Stimulated activated effector memory CD8-positive, alpha-beta T cell treated with anti-CD3 and anti-CD28 coated beads, Interleukin-12 subunit alpha, Interleukin-12 subunit beta, amount 100 ng/mL, for 72 hours (primary cell): ENCODE data around the gene NRBF2.

Source experiments
- ATAC-seq: fragments of 150-1000 bp; cut with Tn5 transposase; 2 replicates; pipeline ENCODE4 v1.10.0; 2021
- DNase-seq, 2 donors: peaks; one replicate each; pipeline ENCODE4 v3.0.0; 2021 to 2022; ENCODE audit warnings: low spot score in 2 of 2
- H3K27ac Mint-ChIP-seq: one replicate; pipeline ENCODE4 v1.8.0; 2022; ENCODE audit warnings: mild to moderate bottlenecking, mixed read lengths
- H3K36me3 Mint-ChIP-seq: one replicate; pipeline ENCODE4 v1.8.0; 2022; ENCODE audit warnings: mild to moderate bottlenecking, mixed read lengths
- H3K4me1 Mint-ChIP-seq: one replicate; pipeline ENCODE4 v1.8.0; 2022; ENCODE audit warnings: mixed read lengths
- H3K4me3 Mint-ChIP-seq: one replicate; pipeline ENCODE4 v1.8.0; 2022; ENCODE audit warnings: mild to moderate bottlenecking, mixed read lengths
- H3K9me3 Mint-ChIP-seq: one replicate; pipeline ENCODE4 v1.8.0; 2022; ENCODE audit warnings: mixed read lengths

Gene NRBF2

GRCh38 chr10:63168821-63169462, 35.8 kb downstream of the NRBF2 start:
- Mint-ChIP-seq H3K4me3 (no peak overlapping the region), H3K9me3 (no peaks in the 10 kb centered on the region), H3K36me3 (peaks cover 81% of the 10 kb centered on the region), H3K27ac (no peak overlapping the region), H3K4me1 (peaks cover 46% of the 10 kb centered on the region)
- DNase-seq (no peak), ATAC-seq (no peak)

DNA sequence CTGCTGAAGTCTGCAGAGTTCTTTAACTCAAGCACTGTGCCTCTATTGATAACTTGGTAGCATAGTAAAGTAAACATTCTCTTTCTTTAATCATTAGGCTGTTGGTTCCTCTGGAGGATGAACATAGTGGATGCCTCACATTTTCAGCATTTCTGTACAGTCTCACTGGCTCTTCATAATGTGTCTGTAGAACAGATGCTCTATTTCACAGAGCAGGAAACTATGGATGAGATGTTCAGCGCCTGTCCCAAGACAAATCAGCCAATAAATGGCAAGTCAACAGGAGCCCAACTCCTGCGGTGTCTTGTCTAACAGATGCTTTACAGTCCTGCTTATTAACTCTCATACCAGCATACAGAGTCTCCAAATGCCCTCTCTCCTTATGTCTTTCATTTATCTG, 36.5 kb downstream of the NRBF2 start:
- H3K27ac Mint-ChIP-seq: peak overlapping the region; percentile 11
- ATAC-seq (no peak), DNase-seq (no peak)
- H3K4me1 Mint-ChIP-seq: peaks cover 53% of the 10 kb centered on the region
- no peak overlapping the region for H3K4me3 Mint-ChIP-seq
- peaks cover 81% of the 10 kb centered on the region for H3K36me3 Mint-ChIP-seq
- no peaks in the 10 kb centered on the region for H3K9me3 Mint-ChIP-seq

- peak overlapping the region; percentile 45 for H3K27ac Mint-ChIP-seq
- peak overlapping the region; percentile 34 for H3K4me3 Mint-ChIP-seq
- ATAC-seq (no peak), DNase-seq (no peak)
- H3K36me3 Mint-ChIP-seq: peaks cover 93% of the 10 kb centered on the region
- no peaks in the 10 kb centered on the region for H3K9me3 Mint-ChIP-seq
- H3K4me1 Mint-ChIP-seq: peaks cover 53% of the 10 kb centered on the region
These were observed 38.2 kb downstream of the NRBF2 start for GRCh38 chr10:63171255-63171855.

- no peak overlapping the region for H3K4me3 Mint-ChIP-seq
- ATAC-seq: no peak
- no peak for DNase-seq
- no peaks in the 10 kb centered on the region for H3K9me3 Mint-ChIP-seq
- H3K36me3 Mint-ChIP-seq: peaks cover 96% of the 10 kb centered on the region
- H3K27ac Mint-ChIP-seq: peak overlapping the region; percentile 45
- peaks cover 53% of the 10 kb centered on the region for H3K4me1 Mint-ChIP-seq
These were observed 38.8 kb downstream of the NRBF2 start for GRCh38 chr10:63171926-63172325.

DNA sequence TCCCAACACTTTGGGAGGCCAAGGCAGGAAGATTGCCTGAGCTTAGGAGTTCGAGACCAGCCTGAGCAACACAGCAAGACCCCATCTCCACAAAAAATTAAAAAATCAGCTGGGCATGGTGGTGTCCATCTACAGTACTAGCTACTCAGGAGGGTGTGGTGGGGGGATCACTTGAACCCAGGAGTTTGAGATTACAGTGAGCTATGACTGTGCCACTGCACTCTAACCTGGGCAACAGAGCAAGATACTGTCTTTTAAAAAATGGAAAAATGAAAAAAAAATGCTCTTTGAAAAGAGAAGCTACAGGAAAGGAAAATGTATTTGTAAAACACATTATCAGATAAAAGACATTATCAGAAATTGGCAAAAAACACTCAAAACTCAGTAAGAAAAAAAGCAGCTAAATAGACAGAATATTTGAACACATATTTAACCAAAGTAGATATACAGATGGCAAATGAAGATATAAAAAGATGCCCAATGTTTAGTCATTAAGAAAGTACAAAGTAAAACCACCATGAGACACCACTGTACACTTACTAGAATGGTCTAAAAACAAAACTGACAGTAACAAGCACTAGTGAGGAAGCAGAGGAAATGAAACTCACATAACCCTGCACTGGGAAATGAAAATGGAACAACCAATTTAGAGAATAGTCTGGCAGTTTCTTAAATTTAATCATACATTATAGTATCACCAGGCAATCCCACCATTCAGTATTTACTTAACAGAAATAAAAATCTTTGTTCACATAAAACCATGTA, 40.5 kb downstream of the NRBF2 start:
- Mint-ChIP-seq H3K4me1 (peaks cover 59% of the 10 kb centered on the region), H3K36me3 (peaks cover 94% of the 10 kb centered on the region), H3K4me3 (peak overlapping the region; percentile 16), H3K9me3 (no peaks in the 10 kb centered on the region), H3K27ac (peak overlapping the region; percentile 59)
- peak; percentile 99 for ATAC-seq
- no peak for DNase-seq

DNA sequence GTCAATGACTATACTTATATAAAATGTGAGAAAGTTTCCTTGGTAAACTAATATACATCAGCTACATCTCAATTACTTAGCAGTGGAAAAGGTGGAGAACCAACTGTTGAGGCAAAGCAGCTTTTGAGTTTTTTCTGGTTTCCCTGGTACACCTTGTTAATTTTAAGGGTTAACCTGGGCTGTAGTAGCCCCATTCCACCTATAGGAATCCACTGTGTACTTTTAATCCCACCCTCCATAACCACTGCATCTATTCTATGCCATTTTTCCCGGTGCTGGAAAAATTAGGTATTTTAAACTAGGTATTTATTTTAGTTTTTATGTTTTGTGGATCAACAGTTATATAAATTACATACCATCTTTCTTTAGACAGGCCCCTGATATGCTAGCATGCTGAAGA, 42.4 kb downstream of the NRBF2 start:
- no peak for DNase-seq
- no peak for ATAC-seq
- Mint-ChIP-seq H3K9me3 (no peaks in the 10 kb centered on the region), H3K4me3 (no peak overlapping the region), H3K36me3 (peaks cover 94% of the 10 kb centered on the region), H3K4me1 (peaks cover 45% of the 10 kb centered on the region), H3K27ac (no peak overlapping the region)

DNA sequence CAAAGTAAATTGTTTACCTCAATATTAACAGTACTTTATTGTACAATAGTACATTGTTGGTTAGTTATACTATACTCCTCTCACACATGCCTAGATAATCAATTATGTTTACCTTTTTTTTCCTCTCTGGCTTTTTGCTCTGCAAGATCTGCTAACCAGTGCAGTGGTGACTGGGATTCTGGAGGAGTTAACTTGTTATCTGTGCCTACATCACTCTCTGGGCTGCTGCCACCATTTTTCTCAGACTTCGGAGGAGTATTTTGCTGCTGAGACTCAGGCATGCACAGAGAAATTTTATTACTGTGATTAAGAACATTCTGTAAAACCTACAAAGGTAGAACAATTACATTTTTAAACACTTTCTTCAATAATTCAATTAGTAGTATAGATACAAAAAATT, 59.7 kb downstream of the NRBF2 start:
- Mint-ChIP-seq H3K4me3 (no peak overlapping the region), H3K9me3 (no peaks in the 10 kb centered on the region), H3K27ac (no peak overlapping the region), H3K36me3 (peaks cover 100% of the 10 kb centered on the region), H3K4me1 (no peaks in the 10 kb centered on the region)
- ATAC-seq (no peak), DNase-seq (no peak)

DNA sequence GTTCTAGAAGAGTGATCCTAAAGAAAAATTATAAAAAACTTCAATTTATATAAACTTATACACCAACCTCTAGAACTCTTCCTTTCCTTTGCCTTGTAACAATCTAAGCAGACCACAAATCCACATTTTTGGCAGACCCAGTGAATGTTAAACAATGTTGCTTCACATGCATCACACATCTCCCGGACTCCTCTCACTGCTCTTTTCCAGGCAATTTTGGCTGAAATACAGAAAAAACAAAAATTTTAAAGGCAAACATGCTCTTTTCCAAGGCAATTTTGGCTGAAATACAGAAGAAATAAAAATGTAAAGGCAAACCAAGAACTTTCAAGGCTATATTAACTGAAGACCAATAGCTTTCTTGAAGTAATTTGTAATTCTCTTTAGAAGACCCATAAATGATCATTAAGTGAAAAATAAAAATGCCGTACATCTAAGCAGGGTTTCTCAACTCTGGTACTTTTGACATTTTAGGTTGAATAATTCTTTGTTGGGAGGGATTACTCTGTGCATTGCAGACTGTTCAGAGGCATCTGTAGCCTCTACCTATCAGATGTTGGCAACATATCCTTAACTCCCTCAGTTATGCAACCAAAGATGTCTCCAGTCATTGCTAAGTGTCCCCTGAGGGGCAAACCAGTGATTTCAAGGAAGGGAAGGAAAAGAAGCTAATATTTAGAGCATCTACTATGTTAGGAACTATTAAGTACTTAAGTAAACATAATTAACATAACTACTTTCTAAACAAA, 64.4 kb downstream of the NRBF2 start:
- H3K4me1 Mint-ChIP-seq: no peaks in the 10 kb centered on the region
- no peak for ATAC-seq

DNA sequence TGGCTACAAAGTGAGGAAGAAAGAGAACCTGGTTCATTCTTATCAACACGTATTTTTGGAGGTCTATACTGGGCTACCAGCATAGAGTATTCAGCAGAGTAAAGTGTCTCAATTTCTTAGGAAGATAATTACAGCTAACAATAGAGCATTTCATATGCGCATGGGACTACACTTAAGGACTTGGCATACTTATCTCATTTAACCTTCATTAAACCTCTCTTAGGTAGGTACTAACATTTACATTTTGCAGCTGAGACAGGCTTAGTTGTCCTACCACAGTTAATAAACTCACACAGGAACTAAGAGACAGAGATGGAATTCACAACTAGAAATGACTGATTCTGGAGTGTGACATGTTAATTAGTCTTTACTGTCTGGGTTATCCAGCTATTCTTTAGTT, 66.6 kb downstream of the NRBF2 start:
- H3K36me3 Mint-ChIP-seq: peaks cover 81% of the 10 kb centered on the region
- DNase-seq (no peak), ATAC-seq (no peak)
- H3K4me3 Mint-ChIP-seq: no peak overlapping the region
- peak overlapping the region; percentile 11 for H3K27ac Mint-ChIP-seq
- H3K4me1 Mint-ChIP-seq: peaks cover 7% of the 10 kb centered on the region
- no peaks in the 10 kb centered on the region for H3K9me3 Mint-ChIP-seq

More for the DNA sequence above, 64.4 kb downstream of the NRBF2 start:
- Mint-ChIP-seq H3K36me3 (peaks cover 98% of the 10 kb centered on the region), H3K9me3 (no peaks in the 10 kb centered on the region), H3K4me3 (no peak overlapping the region), H3K27ac (peak overlapping the region; percentile 67)
- no peak for DNase-seq

DNA sequence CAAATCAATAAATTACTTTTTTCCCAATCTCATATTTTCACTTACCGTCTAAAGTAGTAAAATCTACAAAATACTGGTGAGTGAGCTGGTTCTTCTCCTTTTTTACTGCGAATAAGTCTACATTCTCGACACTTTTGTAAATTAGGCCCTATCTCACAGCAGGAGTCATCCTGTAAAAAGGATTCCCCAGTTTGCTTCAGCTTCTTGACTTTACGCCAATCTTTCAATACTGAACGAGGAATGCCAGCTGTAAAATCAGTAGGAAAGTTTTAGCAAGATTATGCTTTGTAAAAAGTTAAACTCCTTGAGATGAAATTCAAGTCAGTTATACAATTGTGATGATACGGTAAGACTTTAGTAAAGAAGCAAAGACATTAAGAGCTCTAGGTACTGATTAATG, 67.3 kb downstream of the NRBF2 start:
- Mint-ChIP-seq H3K27ac (no peak overlapping the region), H3K4me3 (no peak overlapping the region), H3K9me3 (no peaks in the 10 kb centered on the region), H3K36me3 (peaks cover 79% of the 10 kb centered on the region), H3K4me1 (peaks cover 14% of the 10 kb centered on the region)
- DNase-seq: no peak
- no peak for ATAC-seq

GRCh38 chr10:63201118-63201517, 68.0 kb downstream of the NRBF2 start:
- DNase-seq (no peak), ATAC-seq (no peak)
- Mint-ChIP-seq H3K4me3 (no peak overlapping the region), H3K36me3 (peaks cover 78% of the 10 kb centered on the region), H3K27ac (no peak overlapping the region), H3K9me3 (no peaks in the 10 kb centered on the region), H3K4me1 (peaks cover 19% of the 10 kb centered on the region)
